GM12878 (cell line): Measurements from ENCODE around the gene H6PD. TPM values are rescaled to one million over a fixed set of nuclear protein-coding genes. Genes with fewer than 3 reads are reported as not detected.

Source experiments
- ATAC-seq: fragments of 200-7000 bp; cut with Tn5 transposase; 3 replicates; pipeline ENCODE4 v1.9.1; 2020; ENCODE audit warnings: mild to moderate bottlenecking, moderate library complexity
- BruUV-seq: library from RNA; stranded (reverse); fragments of 400-500 nt; replicated peaks from 2 replicates; lab custom pipeline; 2021; lab: Mats Ljungman, UMichigan
- CTCF ChIA-PET: fragments of 300-600 bp; sonication (Branson Sonifier 250); formaldehyde crosslinking; extraction: SDS; loops from one replicate; lab custom pipeline; 2021; ENCODE audit warnings: inconsistent platforms; lab: Yijun Ruan, JAX
- POLR2A ChIA-PET: fragments of 350-600 bp; formaldehyde crosslinking; extraction: SDS; loops from one replicate; lab custom pipeline; 2021; ENCODE audit warnings: inconsistent platforms; lab: Charles Lee
- RAD21 ChIA-PET: fragments of 300-600 bp; sonication (Branson Sonifier 250); formaldehyde crosslinking; loops from one replicate; lab custom pipeline; 2023; ENCODE audit warnings: antibody characterized with exemption; ENCODE audit not compliant: unreplicated experiment; lab: Charles Lee
- SMC1A ChIA-PET: fragments of 300-600 bp; sonication (Branson Sonifier 250); formaldehyde crosslinking; loops from one replicate; lab custom pipeline; 2023; ENCODE audit not compliant: unreplicated experiment, uncharacterized antibody; lab: Charles Lee
- DNase-seq: peaks from one replicate; pipeline ENCODE4 v3.0.0-alpha.2; 2011; ENCODE audit warnings: low read depth, low spot score
- FAIRE-seq: peaks from 3 replicates; lab custom pipeline; 2011; peaks lifted over from hg19 to GRCh38; lab: Jason Lieb, UNC
- H2AFZ ChIP-seq: 2 replicates; pipeline ENCODE4 v1.6.0; 2011; ENCODE audit warnings: low read depth, low read length, control low read depth; ENCODE audit not compliant: control insufficient read depth
- H3K27ac ChIP-seq: 2 replicates; pipeline ENCODE4 v1.5.1; 2011; ENCODE audit warnings: control low read depth; ENCODE audit not compliant: control insufficient read depth, insufficient read depth
- H3K27me3 ChIP-seq, 2 experiments: replicated peaks in 1 of 2; 2 replicates each; pipeline versions ENCODE4 v1.6.0 to v1.6.1; 2011; ENCODE audit warnings: low read length in 1 of 2; ENCODE audit not compliant: control insufficient read depth in 2 of 2, insufficient read depth in 2 of 2
- H3K36me3 ChIP-seq, 2 experiments: 2 replicates each; pipeline ENCODE4 v1.5.1; 2011; ENCODE audit warnings: low read length in 1 of 2; ENCODE audit not compliant: control insufficient read depth in 2 of 2, insufficient read depth in 2 of 2
- H3K4me1 ChIP-seq: 2 replicates; pipeline ENCODE4 v1.6.1; 2011; ENCODE audit warnings: mild to moderate bottlenecking, low read length, moderate library complexity, mixed read lengths; ENCODE audit not compliant: control insufficient read depth, insufficient read depth
- H3K4me2 ChIP-seq: 2 replicates; pipeline ENCODE4 v1.6.0; 2011; ENCODE audit warnings: control low read depth; ENCODE audit not compliant: control insufficient read depth, insufficient read depth
- H3K4me3 ChIP-seq: fragments of 200-600 bp; sonication (generic); 2 replicates; pipeline ENCODE4 v1.5.1; 2016
- H3K79me2 ChIP-seq: 2 replicates; pipeline ENCODE4 v1.6.0; 2011; ENCODE audit warnings: low read length; ENCODE audit not compliant: control insufficient read depth, insufficient read depth
- H3K9ac ChIP-seq: 2 replicates; pipeline ENCODE4 v1.8.0; 2011; ENCODE audit warnings: low read length, control low read depth, mixed read lengths; ENCODE audit not compliant: control insufficient read depth, insufficient read depth
- H3K9me3 ChIP-seq: replicated peaks from 3 replicates; pipeline ENCODE4 v1.5.1; 2011; ENCODE audit warnings: mild to moderate bottlenecking, low read length; ENCODE audit not compliant: control insufficient read depth, insufficient read depth
- H4K20me1 ChIP-seq: 2 replicates; pipeline ENCODE4 v1.6.0; 2011; ENCODE audit not compliant: control insufficient read depth, insufficient read depth
- DPF2 ChIP-seq: fragments of 450-650 bp; IDR thresholded peaks from 2 replicates; pipeline ENCODE4 v1.6.1; 2017; ENCODE audit warnings: mild to moderate bottlenecking
- JUND ChIP-seq: IDR thresholded peaks from 2 replicates; pipeline ENCODE4 v1.6.1; 2012; ENCODE audit warnings: low read depth, mild to moderate bottlenecking, low read length, improper control_type of control experiment, moderate library complexity
- KAT2A ChIP-seq: conservative IDR thresholded peaks from 2 replicates; pipeline ENCODE4 v1.6.1; 2011; ENCODE audit warnings: low read depth, low read length; ENCODE audit not compliant: control insufficient read depth
- TARDBP ChIP-seq: IDR thresholded peaks from 2 replicates; pipeline ENCODE4 v1.6.1; 2016; ENCODE audit warnings: borderline replicate concordance
- WGBS: methylation state at CpG from one replicate; pipeline ENCODE4 v1.1.6; 2016; ENCODE audit warnings: low lambda C conversion rate; ENCODE audit not compliant: insufficient replicate concordance, insufficient coverage; ENCODE audit errors: missing lambda C conversion rate; 5-methylcytosine and 5-hydroxymethylcytosine counted together
- in situ Hi-C: fragments of 300-500 bp; cut with MboI; formaldehyde crosslinking; loops from 9 replicates; pipeline ENCODE4 v1.14.3; 2018; ENCODE audit warnings: mixed read lengths
- intact Hi-C: fragments of 100-400 bp; cut with micrococcal nuclease; formaldehyde crosslinking; loops from one replicate; pipeline ENCODE4 v1.14.2; 2022; ENCODE audit not compliant: unreplicated experiment
- polyA plus RNA-seq, 11 experiments: library from polyadenylated mRNA; depleted of rRNA in 4 of 11; unstranded in 6 of 11; stranded (reverse) in 5 of 11; fragments of >200 nt; fragmentation: Nextera tagmentation in 4 of 11; fragmentation: Illumina TruSeq in 1 of 11; extraction: Ambion mirVana in 4 of 11; extraction: Trizol in 1 of 11; gene quantifications; 1 replicate in 1 of 11; 2 replicates in 10 of 11; pipeline versions ENCODE4 v1.2.1 to v1.2.3, GENCODE V29; 2011 to 2016; ENCODE audit warnings: inconsistent platforms in 2 of 11, missing spikeins in 2 of 11, low read depth in 1 of 11
- total RNA-seq, 4 experiments: library from RNA; depleted of rRNA in 3 of 4; stranded (reverse); fragments of >200 nt in 3 of 4; fragmentation: Illumina TruSeq in 1 of 4; extraction: Trizol in 1 of 4; gene quantifications; 2 replicates each; pipeline versions ENCODE4 v1.2.1 to v1.2.3, GENCODE V29; 2013 to 2021
- TF ChIP-seq, protein P1 (sequence below): fragments of 450-650 bp; IDR thresholded peaks from 2 replicates; pipeline ENCODE4 v1.6.1; 2017; ENCODE audit warnings: mild to moderate bottlenecking, low read depth, inconsistent platforms; ENCODE audit not compliant: poor library complexity, severe bottlenecking
- TF ChIP-seq, protein P2 (sequence below), 3 experiments: IDR thresholded peaks in 2 of 3; conservative IDR thresholded peaks in 1 of 3; 2 replicates each; pipeline ENCODE4 v1.5.1; 2011; ENCODE audit warnings: low read depth in 3 of 3, low read length in 3 of 3, mild to moderate bottlenecking in 3 of 3, control low read depth in 2 of 3, moderate library complexity in 2 of 3, inconsistent platforms in 1 of 3, mixed read lengths in 1 of 3; ENCODE audit not compliant: control insufficient read depth in 2 of 3, insufficient read depth in 1 of 3; ENCODE audit errors: extremely low read depth in 1 of 3

The H6PD gene
- total and polyA plus RNA-seq, 10 of the 15 experiments (the other 5 are each of a cell fraction or from before 2014, with no cell fraction given), result 1.2 to 20.7 (median 7.7) TPM

DNA sequence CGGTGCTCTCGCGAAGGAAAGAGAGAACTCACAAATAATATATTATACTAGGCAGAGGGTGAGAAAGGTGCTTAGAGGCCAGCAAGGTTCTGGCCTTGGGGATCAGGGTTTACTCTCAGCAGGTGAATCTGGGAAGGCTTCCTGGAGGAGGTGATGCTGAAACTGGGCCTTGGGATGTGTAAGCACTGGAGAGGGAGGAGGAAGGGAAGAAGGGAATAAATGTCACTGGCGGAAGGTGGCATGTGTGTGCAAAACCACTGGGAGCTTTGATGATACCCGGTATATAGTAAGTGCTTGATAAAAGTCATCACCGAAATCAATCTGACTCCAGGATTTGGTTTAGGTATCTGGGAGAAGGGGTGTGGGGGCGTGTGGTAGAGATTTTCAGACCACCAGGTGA is 82.5 kb downstream of the H6PD start:
- no peaks in the 10 kb centered on the region for H4K20me1 ChIP-seq
- BruUV-seq, result no TSS peak
- in situ Hi-C loops, result no loop called here
- 78% methylated on average over 7 of the region's 7 CpGs for WGBS
- H3K4me3 ChIP-seq, result no peak overlapping the region
- TF ChIP-seq KAT2A (no peak), TARDBP (no peak), DPF2 (no peak), JUND (no peak)
- TF ChIP-seq, protein P1, sequence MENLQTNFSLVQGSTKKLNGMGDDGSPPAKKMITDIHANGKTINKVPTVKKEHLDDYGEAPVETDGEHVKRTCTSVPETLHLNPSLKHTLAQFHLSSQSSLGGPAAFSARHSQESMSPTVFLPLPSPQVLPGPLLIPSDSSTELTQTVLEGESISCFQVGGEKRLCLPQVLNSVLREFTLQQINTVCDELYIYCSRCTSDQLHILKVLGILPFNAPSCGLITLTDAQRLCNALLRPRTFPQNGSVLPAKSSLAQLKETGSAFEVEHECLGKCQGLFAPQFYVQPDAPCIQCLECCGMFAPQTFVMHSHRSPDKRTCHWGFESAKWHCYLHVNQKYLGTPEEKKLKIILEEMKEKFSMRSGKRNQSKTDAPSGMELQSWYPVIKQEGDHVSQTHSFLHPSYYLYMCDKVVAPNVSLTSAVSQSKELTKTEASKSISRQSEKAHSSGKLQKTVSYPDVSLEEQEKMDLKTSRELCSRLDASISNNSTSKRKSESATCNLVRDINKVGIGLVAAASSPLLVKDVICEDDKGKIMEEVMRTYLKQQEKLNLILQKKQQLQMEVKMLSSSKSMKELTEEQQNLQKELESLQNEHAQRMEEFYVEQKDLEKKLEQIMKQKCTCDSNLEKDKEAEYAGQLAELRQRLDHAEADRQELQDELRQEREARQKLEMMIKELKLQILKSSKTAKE, result no peak
- TF ChIP-seq, protein P2, sequence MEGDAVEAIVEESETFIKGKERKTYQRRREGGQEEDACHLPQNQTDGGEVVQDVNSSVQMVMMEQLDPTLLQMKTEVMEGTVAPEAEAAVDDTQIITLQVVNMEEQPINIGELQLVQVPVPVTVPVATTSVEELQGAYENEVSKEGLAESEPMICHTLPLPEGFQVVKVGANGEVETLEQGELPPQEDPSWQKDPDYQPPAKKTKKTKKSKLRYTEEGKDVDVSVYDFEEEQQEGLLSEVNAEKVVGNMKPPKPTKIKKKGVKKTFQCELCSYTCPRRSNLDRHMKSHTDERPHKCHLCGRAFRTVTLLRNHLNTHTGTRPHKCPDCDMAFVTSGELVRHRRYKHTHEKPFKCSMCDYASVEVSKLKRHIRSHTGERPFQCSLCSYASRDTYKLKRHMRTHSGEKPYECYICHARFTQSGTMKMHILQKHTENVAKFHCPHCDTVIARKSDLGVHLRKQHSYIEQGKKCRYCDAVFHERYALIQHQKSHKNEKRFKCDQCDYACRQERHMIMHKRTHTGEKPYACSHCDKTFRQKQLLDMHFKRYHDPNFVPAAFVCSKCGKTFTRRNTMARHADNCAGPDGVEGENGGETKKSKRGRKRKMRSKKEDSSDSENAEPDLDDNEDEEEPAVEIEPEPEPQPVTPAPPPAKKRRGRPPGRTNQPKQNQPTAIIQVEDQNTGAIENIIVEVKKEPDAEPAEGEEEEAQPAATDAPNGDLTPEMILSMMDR (IDR thresholded peaks at IDR 0.05 in 2 of 3, conservative IDR thresholded peaks at IDR 0.05 in 1 of 3; ENCODE audit: control insufficient read depth in 2 of 3, extremely low read depth in 1 of 3, insufficient read depth in 1 of 3, low read depth in 3 of 3, low read length in 3 of 3), result no peak
- H3K36me3 ChIP-seq, result no peaks in the 10 kb centered on the region
- H3K9ac ChIP-seq, result no peak overlapping the region
- H3K27me3 ChIP-seq, result peaks cover 0 to 2% of the 10 kb centered on the region in 2 experiments; a peak in 1 of 4 replicates
- SMC1A ChIA-PET, result interaction anchor here (1.4 kb wide), 1 partner anchor 27 kb away, joined by 3 read pairs; no protein-coding TSS in a partner anchor
- intact Hi-C loops, result no loop called here
- no peaks in the 10 kb centered on the region for H3K9me3 ChIP-seq
- RAD21 ChIA-PET, result interaction anchor here (0.7 kb wide), 1 partner anchor 128 kb away, joined by 3 read pairs; no protein-coding TSS in a partner anchor
- H3K4me2 ChIP-seq, result no peak overlapping the region
- H3K4me1 ChIP-seq, result peaks cover 17% of the 10 kb centered on the region
- H3K79me2 ChIP-seq, result no peaks in the 10 kb centered on the region
- H2AFZ ChIP-seq, result no peak overlapping the region
- FAIRE-seq, result no peak
- no peak overlapping the region for H3K27ac ChIP-seq
- ATAC-seq, result no peak
- POLR2A ChIA-PET, result no interaction called here
- CTCF ChIA-PET, result interaction anchor here (0.6 to 2.0 kb wide), 3 partner anchors 28 to 754 kb away, joined by 3 to 5 read pairs (median 4); no protein-coding TSS in a partner anchor
- DNase-seq, result no peak
